GM12864 (cell line): ENCODE data around the gene TANGO6.

Source experiments
- DNase-seq: peaks from one replicate; pipeline ENCODE4 v3.0.0-alpha.2; 2011; ENCODE audit warnings: low read depth
- H3K4me3 ChIP-seq: 2 replicates; pipeline ENCODE4 v1.5.1; 2011; ENCODE audit warnings: mild to moderate bottlenecking, low read depth, low read length, control low read depth
- CTCF ChIP-seq: IDR thresholded peaks from 2 replicates; pipeline ENCODE4 v1.5.1; 2011; ENCODE audit warnings: low read depth, mild to moderate bottlenecking, moderate library complexity, low read length, control low read depth, inconsistent platforms; ENCODE audit errors: missing control alignments

TANGO6 gene

DNA sequence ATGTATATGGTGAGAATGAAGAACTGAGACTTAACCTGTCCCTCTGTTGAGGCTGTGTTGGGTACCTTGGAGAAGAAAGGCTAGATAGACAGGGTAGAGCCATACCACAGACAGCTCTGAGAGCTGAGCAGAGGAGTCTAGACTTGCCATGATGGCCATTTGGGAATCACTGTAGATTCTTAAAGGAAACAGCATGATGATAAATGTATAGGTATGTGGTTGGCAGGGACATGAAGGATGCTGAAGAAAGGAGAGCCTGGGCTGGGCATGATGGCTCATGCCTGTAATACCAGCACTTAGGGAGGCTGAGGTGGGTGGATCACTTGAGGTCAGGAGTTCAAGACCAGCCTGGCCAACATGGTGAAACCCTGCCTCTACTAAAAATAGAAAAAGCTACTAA is 147.7 kb downstream of the TANGO6 start:
- no peak for DNase-seq
- TF ChIP-seq CTCF = no peak
- H3K4me3 ChIP-seq = no peak overlapping the region

DNA sequence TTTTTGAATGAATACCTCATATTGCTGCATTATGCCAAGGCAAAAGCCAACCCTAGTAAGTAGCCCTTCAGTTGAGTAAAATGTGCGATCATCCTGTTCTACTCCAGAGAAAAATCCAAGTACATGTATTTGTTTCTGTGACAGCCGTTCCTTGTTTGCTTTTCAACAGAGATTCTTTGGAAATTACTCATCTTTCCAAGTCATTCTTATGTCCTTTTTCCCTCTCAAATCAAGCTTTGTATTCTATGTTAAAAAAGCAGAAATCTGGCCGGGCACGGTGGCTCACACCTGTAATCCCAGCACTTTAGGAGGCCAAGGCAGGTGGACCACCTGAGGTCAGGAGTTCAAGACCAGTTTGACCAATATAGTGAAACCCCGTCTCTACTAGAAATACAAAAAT is 149.2 kb downstream of the TANGO6 start:
- no peak for DNase-seq
- no peak for TF ChIP-seq CTCF
- no peak overlapping the region for H3K4me3 ChIP-seq

- no peak for DNase-seq
- TF ChIP-seq CTCF = no peak
These were observed 150.1 kb downstream of the TANGO6 start for GRCh38 chr16:68993456-68993855.

GRCh38 chr16:68993885-68994284 is 150.6 kb downstream of the TANGO6 start:
- no peak for DNase-seq
- H3K4me3 ChIP-seq = no peak overlapping the region
- no peak for TF ChIP-seq CTCF

More at GRCh38 chr16:68993456-68993855, 150.1 kb downstream of the TANGO6 start:
- no peak overlapping the region for H3K4me3 ChIP-seq

DNA sequence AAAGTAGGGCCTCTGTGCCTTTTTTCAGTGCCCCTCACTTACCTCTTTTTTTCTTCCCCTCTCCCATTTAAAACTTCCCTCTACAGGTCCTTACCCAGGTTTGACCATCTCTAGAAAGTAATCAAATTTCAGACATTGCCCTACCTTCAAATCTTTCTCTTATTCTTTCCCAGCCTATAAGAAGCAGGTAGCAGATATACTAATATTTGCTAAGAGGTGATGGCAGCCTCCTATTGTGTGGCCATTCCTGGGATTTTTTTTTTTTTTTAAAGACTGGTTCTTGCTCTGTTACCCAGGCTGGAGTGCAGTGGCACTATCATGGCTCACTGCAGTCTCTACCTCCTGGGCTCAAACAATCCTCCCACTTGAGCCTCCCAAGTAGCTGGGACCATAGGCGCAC is 151.0 kb downstream of the TANGO6 start:
- DNase-seq = no peak
- no peak for TF ChIP-seq CTCF
- no peak overlapping the region for H3K4me3 ChIP-seq

- DNase-seq = no peak
- H3K4me3 ChIP-seq = no peak overlapping the region
- peak; percentile 32 for TF ChIP-seq CTCF
These were observed 151.7 kb downstream of the TANGO6 start for GRCh38 chr16:68995011-68995504.

GRCh38 chr16:68997564-68997963 is 154.2 kb downstream of the TANGO6 start:
- no peak for TF ChIP-seq CTCF
- no peak for DNase-seq
- H3K4me3 ChIP-seq = no peak overlapping the region
